GM20431 (cell line): ENCODE measurements around the gene NPAS3.

Source experiments
- in situ Hi-C: fragments of 300-500 bp; cut with MseI, MboI; formaldehyde crosslinking; loops from one replicate; pipeline ENCODE4 v1.15.0; 2020; ENCODE audit warnings: low sequenced_read_pairs; ENCODE audit not compliant: unreplicated experiment

The NPAS3 gene

DNA sequence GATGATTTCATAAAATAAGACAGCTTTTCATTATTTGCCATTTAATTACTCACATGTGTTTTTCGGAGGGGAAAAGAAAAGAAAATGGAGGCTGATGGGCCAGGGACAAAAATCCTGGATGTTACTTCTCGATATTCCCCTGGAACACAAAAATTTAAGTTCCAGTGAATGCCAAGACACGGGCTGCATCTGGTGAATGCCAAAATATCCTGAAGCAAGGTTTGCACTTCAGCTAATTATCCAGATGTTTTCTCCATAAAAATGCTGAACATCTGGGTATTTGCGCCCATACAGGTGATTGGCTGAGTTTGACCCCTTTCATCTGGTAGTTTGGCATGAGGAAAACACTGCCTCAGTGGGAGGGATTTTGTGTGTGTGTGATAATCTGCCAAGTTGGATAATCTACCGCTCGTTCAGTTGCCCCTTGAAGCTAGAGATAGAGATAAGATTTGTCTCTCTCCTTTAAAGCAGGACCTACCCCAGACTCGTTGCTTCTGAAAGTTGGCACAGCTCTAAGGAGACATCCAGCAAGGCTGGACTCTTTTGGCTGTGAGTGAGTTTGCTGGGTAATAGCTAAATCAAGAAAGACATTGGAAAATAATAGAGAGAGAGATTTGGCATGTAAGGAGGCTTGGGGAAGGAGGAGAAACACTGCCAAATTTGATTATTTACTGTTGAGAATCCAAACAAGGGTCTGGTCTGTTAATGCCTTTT lies 622.2 kb downstream of the NPAS3 start:
- in situ Hi-C loops: no loop called here

- in situ Hi-C loops: no loop called here
Measured at GRCh38 chr14:33561488-33562175, 623.0 kb downstream of the NPAS3 start.

GRCh38 chr14:33563191-33563900 lies 624.7 kb downstream of the NPAS3 start:
- in situ Hi-C loops: no loop called here

- in situ Hi-C loops: no loop called here
Measured at GRCh38 chr14:33563901-33564197, 625.2 kb downstream of the NPAS3 start.

- in situ Hi-C loops: no loop called here
Measured at GRCh38 chr14:33564774-33565630, 626.3 kb downstream of the NPAS3 start.

DNA sequence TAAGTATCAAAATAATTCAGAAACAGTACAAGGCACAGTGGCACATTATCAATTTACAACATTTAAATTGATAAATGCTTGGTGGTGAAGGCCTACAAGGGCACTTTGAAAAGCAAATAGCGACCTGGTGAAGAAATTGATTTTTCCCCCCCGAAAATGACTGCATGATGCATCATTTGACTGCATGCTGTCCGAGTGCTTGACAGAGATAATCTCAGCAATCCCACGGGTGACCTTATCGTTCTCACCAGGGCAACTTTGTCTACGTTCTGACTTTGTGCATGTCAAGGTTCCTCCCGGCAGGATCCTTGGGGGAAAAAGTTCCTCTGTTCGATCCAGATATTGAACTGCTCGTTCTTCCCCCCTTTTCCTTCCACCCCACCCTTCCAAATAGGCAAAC lies 627.4 kb downstream of the NPAS3 start:
- in situ Hi-C loops: no loop called here

DNA sequence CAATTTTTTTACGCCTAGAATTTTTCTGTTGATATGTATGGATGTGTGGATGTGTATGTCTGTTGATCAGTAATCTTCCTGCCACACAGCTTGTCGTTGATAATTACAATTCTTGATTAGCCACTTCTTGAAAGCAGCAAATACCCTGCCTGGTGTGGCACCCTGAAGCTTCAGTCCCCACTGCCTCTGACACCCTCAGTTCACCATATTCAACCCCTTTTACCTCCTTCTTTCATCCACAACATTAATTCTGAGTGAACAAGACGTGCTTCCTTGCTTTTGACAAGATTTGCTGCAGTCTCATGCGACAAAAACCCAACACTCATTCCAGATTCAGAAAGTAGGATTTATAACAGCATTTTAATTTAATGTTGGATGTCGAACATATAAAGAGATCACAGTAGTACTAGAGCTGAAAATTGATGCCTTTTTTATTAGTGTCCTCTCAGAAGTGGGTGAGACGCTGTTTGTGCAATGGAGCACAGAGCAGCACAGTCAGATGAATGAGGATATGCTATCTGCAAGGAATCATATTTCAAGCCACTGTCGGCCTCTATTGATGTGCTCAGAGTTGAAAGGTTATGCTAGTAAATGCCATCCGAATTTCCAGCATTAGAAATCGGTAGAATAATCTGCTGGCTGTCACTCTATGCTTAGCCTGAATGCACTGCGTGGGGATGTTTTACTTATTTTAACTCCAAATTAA lies 628.5 kb downstream of the NPAS3 start:
- in situ Hi-C loops: no loop called here

DNA sequence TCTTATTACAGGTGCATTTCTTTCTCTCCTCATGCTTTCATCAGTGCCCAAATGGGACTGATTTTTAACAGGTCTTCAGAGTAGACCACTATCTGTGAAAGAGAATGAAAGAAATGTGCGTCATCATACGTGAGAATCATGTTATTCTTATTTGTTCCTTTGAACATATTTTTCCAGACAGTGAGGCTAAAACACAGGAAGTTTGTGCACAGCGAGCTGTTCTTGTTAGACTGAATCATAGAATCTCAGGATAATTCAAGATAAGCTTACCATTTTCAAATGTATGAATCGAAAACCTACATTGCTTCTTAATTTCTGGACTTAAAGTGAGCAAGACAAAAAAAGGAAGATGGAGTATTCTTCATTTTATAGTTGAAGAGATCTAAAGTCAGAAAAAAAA lies 629.1 kb downstream of the NPAS3 start:
- in situ Hi-C loops: no loop called here

- in situ Hi-C loops: no loop called here
Measured at GRCh38 chr14:33568935-33569579, 630.4 kb downstream of the NPAS3 start.

GRCh38 chr14:33569821-33570687 lies 631.4 kb downstream of the NPAS3 start:
- in situ Hi-C loops: no loop called here

DNA sequence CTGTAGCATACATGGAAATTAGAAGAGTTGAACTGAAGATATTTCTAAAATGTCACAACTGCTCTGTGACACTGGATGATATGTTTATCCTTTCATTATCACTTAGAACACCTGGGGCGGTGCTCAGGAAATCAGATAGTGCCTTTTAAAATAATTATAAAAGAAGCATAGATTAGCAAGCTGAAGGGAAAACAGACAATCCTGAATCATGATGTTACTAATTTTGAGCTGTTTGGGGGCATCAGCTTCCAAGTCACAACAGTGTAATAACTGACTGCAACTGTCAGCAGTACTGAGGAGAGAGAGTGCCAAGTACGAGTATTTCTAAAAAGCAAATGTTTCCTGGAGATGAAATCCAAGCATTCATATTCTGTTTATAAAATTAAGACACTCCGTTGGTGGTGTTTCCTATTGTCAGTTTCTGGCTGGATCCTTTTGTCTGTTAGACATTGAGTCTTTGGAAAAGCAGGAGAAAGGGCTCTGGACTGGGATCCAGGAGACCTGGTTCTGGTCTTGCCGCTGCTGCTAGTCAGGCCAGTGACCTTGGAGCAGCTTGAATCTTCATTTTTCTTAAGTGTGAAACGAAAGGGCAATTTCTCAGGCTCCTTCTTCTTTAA lies 632.1 kb downstream of the NPAS3 start:
- in situ Hi-C loops: no loop called here

DNA sequence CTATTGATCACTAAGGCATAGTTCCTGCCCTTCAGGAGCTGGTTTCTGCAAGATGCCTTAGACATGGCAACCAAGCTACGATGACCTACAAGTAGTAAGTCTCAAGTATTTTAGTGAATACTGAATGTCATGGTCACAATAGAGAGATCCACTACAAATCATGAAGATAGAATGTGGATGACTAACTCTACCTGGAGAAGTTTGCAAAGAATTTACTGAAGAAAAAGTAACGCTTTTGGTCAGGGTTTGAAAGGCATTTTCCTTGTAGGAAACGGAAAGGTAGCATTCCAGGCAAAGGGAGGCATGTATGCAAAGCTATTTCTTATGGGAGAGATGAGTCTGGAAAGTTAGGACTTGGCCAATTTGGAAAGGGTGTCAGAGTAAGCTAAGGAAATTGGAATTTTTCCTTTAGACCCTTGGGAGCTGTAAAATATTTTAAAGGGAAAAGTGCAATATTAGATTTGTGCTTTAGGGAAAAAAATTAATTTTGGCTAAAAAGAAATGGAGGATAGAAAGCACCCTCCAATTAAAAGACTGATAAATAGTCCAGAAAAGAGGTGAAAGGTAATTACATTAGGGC lies 634.7 kb downstream of the NPAS3 start:
- in situ Hi-C loops: no loop called here

- in situ Hi-C loops: no loop called here
Measured at GRCh38 chr14:33576014-33576413, 637.3 kb downstream of the NPAS3 start.

DNA sequence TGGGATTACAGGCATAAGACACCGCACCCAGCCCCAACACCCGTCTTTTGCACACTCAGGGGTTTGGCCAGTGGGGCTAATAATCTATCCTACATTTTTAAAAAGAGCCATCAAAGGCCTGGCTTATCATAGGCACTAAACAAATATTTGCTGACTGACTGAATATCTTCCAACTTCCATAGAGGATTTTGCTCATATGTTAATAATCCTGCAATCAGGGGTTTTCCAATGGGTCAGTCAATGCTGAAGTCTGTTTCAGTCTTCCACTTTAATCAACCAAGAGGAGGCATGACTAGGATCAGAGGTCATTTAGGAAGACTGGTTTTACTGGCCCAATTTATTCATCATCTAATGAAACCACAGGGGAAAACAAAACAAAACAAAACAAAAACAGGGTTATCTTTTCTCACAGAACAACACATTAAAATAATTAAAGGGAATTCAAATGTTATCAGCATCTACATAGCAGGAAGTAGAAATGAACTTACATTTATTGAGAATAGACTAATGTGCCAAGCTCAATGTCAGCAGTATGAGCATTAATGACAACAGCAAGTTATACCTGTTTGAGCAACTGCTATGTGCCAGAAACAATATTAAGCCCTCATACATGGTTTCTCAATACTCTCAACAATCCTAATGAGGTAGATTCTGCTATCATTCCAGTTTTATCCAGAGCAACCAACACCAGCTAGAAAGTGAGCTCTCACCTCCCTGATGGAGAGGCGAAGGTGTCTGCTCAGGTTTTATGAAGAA lies 640.0 kb downstream of the NPAS3 start:
- in situ Hi-C loops: no loop called here

GRCh38 chr14:33580231-33580749 lies 641.6 kb downstream of the NPAS3 start:
- in situ Hi-C loops: no loop called here

DNA sequence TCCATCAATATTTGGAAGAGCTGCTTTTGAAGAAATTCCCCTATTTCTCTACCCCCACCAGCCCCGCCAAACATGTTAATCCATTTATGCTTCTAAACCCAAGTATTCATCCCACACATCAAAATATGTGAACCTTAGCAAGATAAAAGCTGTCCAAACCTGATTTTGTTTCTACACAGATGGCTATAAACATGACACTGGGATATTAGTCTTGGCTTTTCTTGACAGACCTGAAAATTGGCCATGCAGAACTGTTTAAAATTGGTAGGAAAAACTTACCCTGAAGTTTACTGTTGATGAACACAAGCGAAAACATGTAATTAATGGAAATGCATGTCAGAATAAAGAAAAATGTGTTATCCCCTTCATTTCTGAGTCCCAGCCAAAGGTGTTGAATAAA lies 642.2 kb downstream of the NPAS3 start:
- in situ Hi-C loops: no loop called here

GRCh38 chr14:33584697-33585096 lies 646.0 kb downstream of the NPAS3 start:
- in situ Hi-C loops: no loop called here
